GM12872 (cell line): ENCODE results near the gene MAPT.

Experiments used
- TF ChIP-seq, protein P1 (sequence below): IDR thresholded peaks from 3 replicates; pipeline ENCODE4 v1.5.1; 2011; ENCODE audit warnings: low read depth, mild to moderate bottlenecking, low read length, moderate library complexity; ENCODE audit not compliant: insufficient read depth

The MAPT gene

DNA sequence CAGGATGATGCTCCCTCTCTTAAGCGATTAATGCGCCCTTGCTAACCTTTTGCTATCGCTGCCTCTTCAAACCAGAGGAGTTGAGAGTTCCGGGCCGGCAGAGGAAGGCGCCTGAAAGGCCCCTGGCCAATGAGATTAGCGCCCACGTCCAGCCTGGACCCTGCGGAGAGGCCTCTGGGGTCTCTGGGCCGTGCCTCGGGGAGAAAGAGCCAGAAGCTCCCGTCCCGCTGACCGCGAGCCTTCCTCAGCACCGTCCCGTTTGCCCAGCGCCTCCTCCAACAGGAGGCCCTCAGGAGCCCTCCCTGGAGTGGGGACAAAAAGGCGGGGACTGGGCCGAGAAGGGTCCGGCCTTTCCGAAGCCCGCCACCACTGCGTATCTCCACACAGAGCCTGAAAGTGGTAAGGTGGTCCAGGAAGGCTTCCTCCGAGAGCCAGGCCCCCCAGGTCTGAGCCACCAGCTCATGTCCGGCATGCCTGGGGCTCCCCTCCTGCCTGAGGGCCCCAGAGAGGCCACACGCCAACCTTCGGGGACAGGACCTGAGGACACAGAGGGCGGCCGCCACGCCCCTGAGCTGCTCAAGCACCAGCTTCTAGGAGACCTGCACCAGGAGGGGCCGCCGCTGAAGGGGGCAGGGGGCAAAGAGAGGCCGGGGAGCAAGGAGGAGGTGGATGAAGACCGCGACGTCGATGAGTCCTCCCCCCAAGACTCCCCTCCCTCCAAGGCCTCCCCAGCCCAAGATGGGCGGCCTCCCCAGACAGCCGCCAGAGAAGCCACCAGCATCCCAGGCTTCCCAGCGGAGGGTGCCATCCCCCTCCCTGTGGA, 88.6 kb downstream of the MAPT start:
- TF ChIP-seq, protein P1, sequence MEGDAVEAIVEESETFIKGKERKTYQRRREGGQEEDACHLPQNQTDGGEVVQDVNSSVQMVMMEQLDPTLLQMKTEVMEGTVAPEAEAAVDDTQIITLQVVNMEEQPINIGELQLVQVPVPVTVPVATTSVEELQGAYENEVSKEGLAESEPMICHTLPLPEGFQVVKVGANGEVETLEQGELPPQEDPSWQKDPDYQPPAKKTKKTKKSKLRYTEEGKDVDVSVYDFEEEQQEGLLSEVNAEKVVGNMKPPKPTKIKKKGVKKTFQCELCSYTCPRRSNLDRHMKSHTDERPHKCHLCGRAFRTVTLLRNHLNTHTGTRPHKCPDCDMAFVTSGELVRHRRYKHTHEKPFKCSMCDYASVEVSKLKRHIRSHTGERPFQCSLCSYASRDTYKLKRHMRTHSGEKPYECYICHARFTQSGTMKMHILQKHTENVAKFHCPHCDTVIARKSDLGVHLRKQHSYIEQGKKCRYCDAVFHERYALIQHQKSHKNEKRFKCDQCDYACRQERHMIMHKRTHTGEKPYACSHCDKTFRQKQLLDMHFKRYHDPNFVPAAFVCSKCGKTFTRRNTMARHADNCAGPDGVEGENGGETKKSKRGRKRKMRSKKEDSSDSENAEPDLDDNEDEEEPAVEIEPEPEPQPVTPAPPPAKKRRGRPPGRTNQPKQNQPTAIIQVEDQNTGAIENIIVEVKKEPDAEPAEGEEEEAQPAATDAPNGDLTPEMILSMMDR = no peak

DNA sequence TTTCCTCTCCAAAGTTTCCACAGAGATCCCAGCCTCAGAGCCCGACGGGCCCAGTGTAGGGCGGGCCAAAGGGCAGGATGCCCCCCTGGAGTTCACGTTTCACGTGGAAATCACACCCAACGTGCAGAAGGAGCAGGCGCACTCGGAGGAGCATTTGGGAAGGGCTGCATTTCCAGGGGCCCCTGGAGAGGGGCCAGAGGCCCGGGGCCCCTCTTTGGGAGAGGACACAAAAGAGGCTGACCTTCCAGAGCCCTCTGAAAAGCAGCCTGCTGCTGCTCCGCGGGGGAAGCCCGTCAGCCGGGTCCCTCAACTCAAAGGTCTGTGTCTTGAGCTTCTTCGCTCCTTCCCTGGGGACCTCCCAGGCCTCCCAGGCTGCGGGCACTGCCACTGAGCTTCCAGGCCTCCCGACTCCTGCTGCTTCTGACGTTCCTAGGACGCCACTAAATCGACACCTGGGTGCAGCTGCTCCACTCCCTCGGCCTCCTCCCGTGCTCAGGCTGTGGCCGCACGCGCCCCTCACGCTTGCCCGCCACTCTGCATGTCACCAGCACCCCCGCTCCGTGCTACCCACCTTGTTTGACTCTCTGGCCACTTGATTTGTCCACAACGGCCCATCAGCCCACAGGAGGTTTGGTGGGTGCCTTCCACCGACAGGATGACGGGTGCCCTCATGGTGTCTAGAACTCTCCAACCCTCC, 89.4 kb downstream of the MAPT start:
- TF ChIP-seq, protein P1 = no peak

DNA sequence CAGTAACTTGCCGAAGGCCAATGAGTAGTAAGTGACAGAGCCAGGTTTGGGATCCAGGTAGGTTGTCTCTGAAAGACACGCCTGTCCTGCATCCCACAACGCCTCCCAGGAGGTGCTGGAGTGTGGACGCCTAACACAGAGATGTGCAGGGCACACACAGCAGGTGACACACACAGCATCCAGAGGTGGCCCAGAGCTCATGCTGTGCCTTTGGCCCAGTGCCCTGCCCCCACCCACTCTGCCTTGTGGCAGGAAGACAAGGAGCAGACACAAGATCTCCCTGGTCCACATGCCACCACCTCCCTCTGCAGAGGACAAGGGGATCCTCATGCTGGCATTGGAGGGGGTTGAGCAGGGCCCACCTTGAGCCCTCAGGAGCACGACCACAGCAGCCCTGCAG, 90.0 kb downstream of the MAPT start:
- TF ChIP-seq, protein P1 = no peak

DNA sequence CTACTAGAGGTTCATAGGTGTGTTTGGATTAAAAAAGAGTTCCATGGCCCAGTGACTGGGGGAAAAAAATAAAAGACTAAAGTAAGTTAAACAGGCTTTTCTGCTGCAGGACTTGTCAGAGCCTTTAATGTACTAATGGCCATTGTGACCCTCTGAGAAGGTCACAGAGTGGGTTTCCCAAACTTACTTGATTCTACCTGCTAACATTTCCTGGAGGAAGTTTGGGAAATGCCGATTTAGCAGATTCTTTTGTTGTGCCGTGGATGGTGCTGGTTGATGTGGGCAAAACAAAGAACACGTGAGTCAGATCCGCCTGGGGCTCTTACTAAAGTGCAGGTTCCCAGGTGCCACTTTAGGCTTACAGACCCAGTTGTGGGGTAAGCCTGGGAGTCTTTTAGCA, 91.1 kb downstream of the MAPT start:
- TF ChIP-seq, protein P1 = no peak

DNA sequence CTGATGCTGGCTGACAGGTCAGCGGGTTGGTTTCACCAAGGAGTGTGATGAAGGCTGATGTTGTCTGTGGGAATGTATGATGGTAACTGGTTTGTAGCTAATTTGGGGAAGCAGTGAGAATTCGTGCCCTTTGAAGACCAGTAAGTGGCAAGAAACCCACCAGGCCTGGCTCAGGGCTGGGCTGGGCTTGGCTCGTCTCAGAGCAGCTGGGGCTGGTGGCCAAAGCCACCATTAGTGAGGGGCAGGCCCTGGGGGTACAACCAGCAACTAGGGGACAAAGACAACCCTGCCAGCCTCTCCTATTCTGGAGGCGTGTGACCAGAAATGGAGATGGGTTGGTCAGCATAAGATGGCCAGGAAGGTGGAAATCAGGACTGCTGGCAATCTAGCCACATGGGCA, 91.7 kb downstream of the MAPT start:
- TF ChIP-seq, protein P1 = no peak

DNA sequence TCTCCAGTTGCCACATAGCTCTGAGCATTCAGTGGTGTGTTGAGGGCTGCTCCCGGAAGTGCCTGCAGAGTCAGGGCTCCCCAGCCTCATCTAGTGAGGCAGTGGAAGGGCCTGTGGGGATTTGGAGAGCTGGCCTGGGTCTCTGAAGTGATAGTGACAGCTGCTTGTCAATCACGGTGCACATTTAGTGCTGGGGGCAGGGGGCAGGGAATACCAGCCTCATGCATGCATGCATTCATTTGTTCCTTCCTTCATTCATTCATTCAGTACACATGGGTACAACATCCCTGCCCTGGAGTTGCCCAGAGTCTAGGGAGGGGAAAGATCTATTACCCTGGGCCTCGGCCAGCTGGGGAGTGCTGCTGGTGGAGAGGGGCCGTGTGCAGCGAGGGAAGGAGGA, 93.4 kb downstream of the MAPT start:
- TF ChIP-seq, protein P1 = no peak

DNA sequence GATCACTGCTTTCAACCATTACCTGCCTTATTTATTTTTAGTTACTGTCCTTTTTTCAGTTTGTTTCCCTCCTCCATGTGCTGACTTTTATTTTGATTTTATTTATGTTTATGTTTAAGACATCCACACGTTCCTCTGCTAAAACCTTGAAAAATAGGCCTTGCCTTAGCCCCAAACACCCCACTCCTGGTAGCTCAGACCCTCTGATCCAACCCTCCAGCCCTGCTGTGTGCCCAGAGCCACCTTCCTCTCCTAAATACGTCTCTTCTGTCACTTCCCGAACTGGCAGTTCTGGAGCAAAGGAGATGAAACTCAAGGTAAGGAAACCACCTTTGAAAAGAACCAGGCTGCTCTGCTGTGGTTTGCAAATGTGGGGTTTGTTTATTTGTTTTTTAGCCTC, 95.4 kb downstream of the MAPT start:
- TF ChIP-seq, protein P1 = no peak
